ENCODE results near the gene A1BG. TPM values are rescaled to one million over a fixed set of nuclear protein-coding genes. Genes with fewer than 3 reads are reported as not detected.

Gene A1BG
- total and polyA plus RNA-seq, 2 of the 13 experiments (the other 11 are each of a cell fraction or from before 2014, with no cell fraction given): 14.7 to 41.4 TPM

DNA sequence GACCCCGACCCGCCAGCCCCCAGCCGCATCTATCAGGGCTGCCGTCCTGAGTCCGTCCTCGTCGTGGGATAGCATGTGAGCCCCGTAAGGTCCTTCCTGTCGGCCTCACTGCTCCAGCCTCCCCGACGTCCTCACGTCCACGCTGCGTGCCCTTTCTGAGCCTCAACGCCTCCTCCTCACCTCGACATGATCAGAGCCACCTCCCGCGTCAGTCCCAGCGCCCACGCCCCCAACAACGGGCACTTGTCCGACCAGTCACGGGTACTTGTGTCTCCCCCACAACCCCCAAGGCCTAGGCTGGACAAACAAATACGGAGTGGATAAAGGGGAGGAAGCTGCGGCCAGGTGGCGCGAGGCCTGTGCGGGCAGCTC, 8.6 kb upstream of the A1BG start (continued):
- TF ChIP-seq ZNF768 (CRISPR knock-in tag; IDR thresholded peaks at IDR 0.05) (peak; percentile 25; the same call in 1 of the 2 replicates), SP1 (IDR thresholded peaks at IDR 0.05) (no peak), SP1 (CRISPR knock-in tag; IDR thresholded peaks at IDR 0.05) (peak; percentile 8; the same call in 1 of the 2 replicates), ZEB1 (IDR thresholded peaks at IDR 0.05; ENCODE audit: insufficient replicate concordance, low read depth) (no peak), SALL1 (CRISPR knock-in tag; IDR thresholded peaks at IDR 0.05) (0 out of 2 replicates have a peak, but pooled peaks have one; percentile 4), HNF4G (IDR thresholded peaks at IDR 0.05; ENCODE audit: borderline replicate concordance, low read depth, low read length) (no peak), HNF4G (CRISPR knock-in tag; IDR thresholded peaks at IDR 0.05; ENCODE audit: borderline replicate concordance, low read depth) (no peak), ZNF33B (CRISPR knock-in tag; IDR thresholded peaks at IDR 0.05) (0 out of 2 replicates have a peak, but pooled peaks have one; percentile 2), GTF3A (CRISPR knock-in tag; conservative IDR thresholded peaks at IDR 0.05) (no peak), HNRNPH1 (optimal IDR thresholded peaks at IDR 0.05; ENCODE audit: low read depth, low read length) (peak; percentile 32), SALL2 (CRISPR knock-in tag; IDR thresholded peaks at IDR 0.05) (0 out of 2 replicates have a peak, but pooled peaks have one; percentile 6), ZNF841 (CRISPR knock-in tag; IDR thresholded peaks at IDR 0.05; ENCODE audit: borderline replicate concordance) (no peak), ZFP37 (CRISPR knock-in tag; IDR thresholded peaks at IDR 0.05; ENCODE audit: borderline replicate concordance) (no peak), ZNF501 (CRISPR knock-in tag; IDR thresholded peaks at IDR 0.05) (peak; percentile 44; the same call in 1 of the 2 replicates), SNAI1 (CRISPR knock-in tag; IDR thresholded peaks at IDR 0.05; ENCODE audit: borderline replicate concordance) (0 out of 2 replicates have a peak, but pooled peaks have one; percentile 22), MTF1 (CRISPR knock-in tag; IDR thresholded peaks at IDR 0.05) (0 out of 2 replicates have a peak, but pooled peaks have one; percentile 4), ZIK1 (CRISPR knock-in tag; IDR thresholded peaks at IDR 0.05; ENCODE audit: borderline replicate concordance, low read depth) (peak; percentile 3; the same call in 1 of the 2 replicates)
- TF ChIP-seq, protein P1, sequence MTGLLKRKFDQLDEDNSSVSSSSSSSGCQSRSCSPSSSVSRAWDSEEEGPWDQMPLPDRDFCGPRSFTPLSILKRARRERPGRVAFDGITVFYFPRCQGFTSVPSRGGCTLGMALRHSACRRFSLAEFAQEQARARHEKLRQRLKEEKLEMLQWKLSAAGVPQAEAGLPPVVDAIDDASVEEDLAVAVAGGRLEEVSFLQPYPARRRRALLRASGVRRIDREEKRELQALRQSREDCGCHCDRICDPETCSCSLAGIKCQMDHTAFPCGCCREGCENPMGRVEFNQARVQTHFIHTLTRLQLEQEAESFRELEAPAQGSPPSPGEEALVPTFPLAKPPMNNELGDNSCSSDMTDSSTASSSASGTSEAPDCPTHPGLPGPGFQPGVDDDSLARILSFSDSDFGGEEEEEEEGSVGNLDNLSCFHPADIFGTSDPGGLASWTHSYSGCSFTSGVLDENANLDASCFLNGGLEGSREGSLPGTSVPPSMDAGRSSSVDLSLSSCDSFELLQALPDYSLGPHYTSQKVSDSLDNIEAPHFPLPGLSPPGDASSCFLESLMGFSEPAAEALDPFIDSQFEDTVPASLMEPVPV (CRISPR knock-in tag; IDR thresholded peaks at IDR 0.05): no peak
- TF ChIP-seq, protein P2, sequence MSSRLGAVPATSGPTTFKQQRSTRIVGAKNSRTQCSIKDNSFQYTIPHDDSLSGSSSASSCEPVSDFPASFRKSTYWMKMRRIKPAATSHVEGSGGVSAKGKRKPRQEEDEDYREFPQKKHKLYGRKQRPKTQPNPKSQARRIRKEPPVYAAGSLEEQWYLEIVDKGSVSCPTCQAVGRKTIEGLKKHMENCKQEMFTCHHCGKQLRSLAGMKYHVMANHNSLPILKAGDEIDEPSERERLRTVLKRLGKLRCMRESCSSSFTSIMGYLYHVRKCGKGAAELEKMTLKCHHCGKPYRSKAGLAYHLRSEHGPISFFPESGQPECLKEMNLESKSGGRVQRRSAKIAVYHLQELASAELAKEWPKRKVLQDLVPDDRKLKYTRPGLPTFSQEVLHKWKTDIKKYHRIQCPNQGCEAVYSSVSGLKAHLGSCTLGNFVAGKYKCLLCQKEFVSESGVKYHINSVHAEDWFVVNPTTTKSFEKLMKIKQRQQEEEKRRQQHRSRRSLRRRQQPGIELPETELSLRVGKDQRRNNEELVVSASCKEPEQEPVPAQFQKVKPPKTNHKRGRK (CRISPR knock-in tag; IDR thresholded peaks at IDR 0.05): 0 out of 2 replicates have a peak, but pooled peaks have one; percentile 53
- TF ChIP-seq, protein P3, sequence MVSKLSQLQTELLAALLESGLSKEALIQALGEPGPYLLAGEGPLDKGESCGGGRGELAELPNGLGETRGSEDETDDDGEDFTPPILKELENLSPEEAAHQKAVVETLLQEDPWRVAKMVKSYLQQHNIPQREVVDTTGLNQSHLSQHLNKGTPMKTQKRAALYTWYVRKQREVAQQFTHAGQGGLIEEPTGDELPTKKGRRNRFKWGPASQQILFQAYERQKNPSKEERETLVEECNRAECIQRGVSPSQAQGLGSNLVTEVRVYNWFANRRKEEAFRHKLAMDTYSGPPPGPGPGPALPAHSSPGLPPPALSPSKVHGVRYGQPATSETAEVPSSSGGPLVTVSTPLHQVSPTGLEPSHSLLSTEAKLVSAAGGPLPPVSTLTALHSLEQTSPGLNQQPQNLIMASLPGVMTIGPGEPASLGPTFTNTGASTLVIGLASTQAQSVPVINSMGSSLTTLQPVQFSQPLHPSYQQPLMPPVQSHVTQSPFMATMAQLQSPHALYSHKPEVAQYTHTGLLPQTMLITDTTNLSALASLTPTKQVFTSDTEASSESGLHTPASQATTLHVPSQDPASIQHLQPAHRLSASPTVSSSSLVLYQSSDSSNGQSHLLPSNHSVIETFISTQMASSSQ (IDR thresholded peaks at IDR 0.05; ENCODE audit: low read depth): no peak
- TF ChIP-seq, protein P3 (CRISPR knock-in tag; IDR thresholded peaks at IDR 0.05; ENCODE audit: borderline replicate concordance): 0 out of 2 replicates have a peak, but pooled peaks have one; percentile 25
- TF ChIP-seq, protein P4, sequence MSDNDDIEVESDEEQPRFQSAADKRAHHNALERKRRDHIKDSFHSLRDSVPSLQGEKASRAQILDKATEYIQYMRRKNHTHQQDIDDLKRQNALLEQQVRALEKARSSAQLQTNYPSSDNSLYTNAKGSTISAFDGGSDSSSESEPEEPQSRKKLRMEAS (IDR thresholded peaks at IDR 0.05): peak; percentile 76; the same call in 1 of the 2 replicates
